Measurements from ENCODE around the gene GALNT2.

DNA sequence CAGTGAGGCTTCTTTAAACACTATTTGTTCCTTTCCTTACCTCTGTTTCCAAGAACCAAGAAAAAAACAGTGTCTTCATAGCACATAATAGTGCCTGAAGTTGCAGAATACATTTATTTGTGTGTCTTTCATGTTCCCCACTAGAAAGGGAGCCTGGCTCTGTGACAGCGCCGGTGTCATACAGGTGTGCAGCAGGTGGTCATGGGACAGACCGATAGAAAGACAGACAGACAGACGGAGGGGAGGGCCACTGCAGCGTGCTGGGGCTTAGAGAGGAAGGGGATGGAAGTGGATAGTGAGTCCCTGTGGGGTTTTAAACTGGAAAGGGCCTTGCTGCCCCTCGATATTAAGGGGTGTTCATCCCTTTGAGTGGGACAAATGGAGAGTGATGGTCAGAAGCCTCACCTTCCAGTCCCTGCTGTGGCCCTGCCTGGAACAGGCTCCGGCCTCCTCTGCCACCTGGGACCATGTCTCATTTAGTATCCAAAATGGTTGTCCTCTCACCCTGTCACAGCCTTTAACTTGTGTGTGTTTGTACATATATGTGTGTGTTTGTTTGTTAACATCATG lies 206.2 kb downstream of the GALNT2 start:
- TF ChIP-seq, protein P1, sequence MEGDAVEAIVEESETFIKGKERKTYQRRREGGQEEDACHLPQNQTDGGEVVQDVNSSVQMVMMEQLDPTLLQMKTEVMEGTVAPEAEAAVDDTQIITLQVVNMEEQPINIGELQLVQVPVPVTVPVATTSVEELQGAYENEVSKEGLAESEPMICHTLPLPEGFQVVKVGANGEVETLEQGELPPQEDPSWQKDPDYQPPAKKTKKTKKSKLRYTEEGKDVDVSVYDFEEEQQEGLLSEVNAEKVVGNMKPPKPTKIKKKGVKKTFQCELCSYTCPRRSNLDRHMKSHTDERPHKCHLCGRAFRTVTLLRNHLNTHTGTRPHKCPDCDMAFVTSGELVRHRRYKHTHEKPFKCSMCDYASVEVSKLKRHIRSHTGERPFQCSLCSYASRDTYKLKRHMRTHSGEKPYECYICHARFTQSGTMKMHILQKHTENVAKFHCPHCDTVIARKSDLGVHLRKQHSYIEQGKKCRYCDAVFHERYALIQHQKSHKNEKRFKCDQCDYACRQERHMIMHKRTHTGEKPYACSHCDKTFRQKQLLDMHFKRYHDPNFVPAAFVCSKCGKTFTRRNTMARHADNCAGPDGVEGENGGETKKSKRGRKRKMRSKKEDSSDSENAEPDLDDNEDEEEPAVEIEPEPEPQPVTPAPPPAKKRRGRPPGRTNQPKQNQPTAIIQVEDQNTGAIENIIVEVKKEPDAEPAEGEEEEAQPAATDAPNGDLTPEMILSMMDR (conservative IDR thresholded peaks at IDR 0.05; ENCODE audit: low read depth in 2 of 2): no peak
- no peak for TF ChIP-seq JUNB (IDR thresholded peaks at IDR 0.05; ENCODE audit: unreplicated experiment)

Measured in GM23338 (cell line).